Medulla oblongata (tissue), 1 donor: Measurements from ENCODE around the gene PEBP1.

Experiments used
- DNase-seq: peaks from one replicate; pipeline ENCODE4 v3.0.0-alpha.2; 2015; ENCODE audit errors: extremely low spot score

The PEBP1 gene

GRCh38 chr12:118135788-118136558, at the start of gene PEBP1:
Gene PEBP1, plus strand, starts transcription at chr12:118136124. Its CDS starts 86 bp downstream, at chr12:118136210.
- peak; percentile 96 for DNase-seq

GRCh38 chr12:118089782-118090181, 46.1 kb upstream of the PEBP1 start:
- no peak for DNase-seq

- DNase-seq: no peak
Measured at GRCh38 chr12:118094039-118094438, 41.9 kb upstream of the PEBP1 start.

GRCh38 chr12:118098401-118098800, 37.5 kb upstream of the PEBP1 start:
- DNase-seq: no peak

- no peak for DNase-seq
Measured at GRCh38 chr12:118098911-118099671, 36.8 kb upstream of the PEBP1 start.

GRCh38 chr12:118101051-118101450, 34.9 kb upstream of the PEBP1 start:
- no peak for DNase-seq

GRCh38 chr12:118102070-118102469, 33.9 kb upstream of the PEBP1 start:
- DNase-seq: no peak

- no peak for DNase-seq
Measured at GRCh38 chr12:118102609-118103008, 33.3 kb upstream of the PEBP1 start.

GRCh38 chr12:118103201-118103600, 32.7 kb upstream of the PEBP1 start:
- DNase-seq: no peak

GRCh38 chr12:118103601-118104382, 32.1 kb upstream of the PEBP1 start, which contains the start of gene VSIG10:
Gene VSIG10, minus strand, starts transcription at chr12:118104011. Its CDS starts 340 bp downstream, at chr12:118103671.
- peak; percentile 67 for DNase-seq

GRCh38 chr12:118107011-118107410, 28.9 kb upstream of the PEBP1 start:
- DNase-seq: no peak

- DNase-seq: no peak
Measured at GRCh38 chr12:118107694-118108093, 28.2 kb upstream of the PEBP1 start.

GRCh38 chr12:118109088-118109487, 26.8 kb upstream of the PEBP1 start:
- DNase-seq: no peak

- no peak for DNase-seq
Measured at GRCh38 chr12:118119449-118119879, 16.5 kb upstream of the PEBP1 start.

GRCh38 chr12:118120579-118121363, 15.2 kb upstream of the PEBP1 start:
- DNase-seq: peak; percentile 91

- no peak for DNase-seq
Measured at GRCh38 chr12:118122264-118122663, 13.7 kb upstream of the PEBP1 start.

- DNase-seq: no peak
Measured at GRCh38 chr12:118124333-118124874, 11.5 kb upstream of the PEBP1 start.

GRCh38 chr12:118125743-118126118, 10.2 kb upstream of the PEBP1 start:
- no peak for DNase-seq

GRCh38 chr12:118126119-118126757, 9.7 kb upstream of the PEBP1 start:
- DNase-seq: peak; percentile 17

- DNase-seq: no peak
Measured at GRCh38 chr12:118127867-118128266, 8.1 kb upstream of the PEBP1 start.
